BJ (cell line): ENCODE data around the gene CPVL. TPM values are rescaled to one million over a fixed set of nuclear protein-coding genes. Genes with fewer than 3 reads are reported as not detected.

Experiments
- CTCF ChIA-PET: fragments of 350-600 bp; formaldehyde crosslinking; extraction: SDS; loops from one replicate; lab custom pipeline; 2021; ENCODE audit warnings: antibody characterized with exemption, inconsistent platforms; lab: Yijun Ruan, JAX
- POLR2A ChIA-PET: fragments of 300-600 bp; sonication (Branson Sonifier 250); formaldehyde crosslinking; extraction: SDS; loops from one replicate; lab custom pipeline; 2021; ENCODE audit warnings: antibody characterized with exemption; lab: Charles Lee
- DNase-seq: peaks from one replicate; pipeline ENCODE4 v3.0.0-alpha.2; 2011; ENCODE audit warnings: low read depth
- H3K27me3 ChIP-seq: 2 replicates; pipeline ENCODE4 v1.6.0; 2011; ENCODE audit warnings: low read length; ENCODE audit not compliant: control insufficient read depth, insufficient read depth
- H3K36me3 ChIP-seq: 2 replicates; pipeline ENCODE4 v1.5.1; 2011; ENCODE audit warnings: low read length; ENCODE audit not compliant: control insufficient read depth, insufficient read depth
- H3K4me3 ChIP-seq: 2 replicates; pipeline ENCODE4 v1.5.1; 2011; ENCODE audit warnings: low read depth, mild to moderate bottlenecking, control low read depth, low read length
- CTCF ChIP-seq: IDR thresholded peaks from 2 replicates; pipeline ENCODE4 v1.5.1; 2011; ENCODE audit warnings: low read depth, mild to moderate bottlenecking, control low read depth, inconsistent platforms, low read length, moderate library complexity; ENCODE audit not compliant: insufficient read depth
- polyA plus RNA-seq: library from polyadenylated mRNA; depleted of rRNA; stranded (reverse); fragments of >200 nt; gene quantifications from 2 replicates; pipeline ENCODE4 v1.2.3, GENCODE V29; 2011

Gene CPVL
- polyA plus RNA-seq, 1 experiment: not detected

- Histone ChIP-seq H3K4me3 (no peak overlapping the region), H3K27me3 (no peaks in the 10 kb centered on the region), H3K36me3 (no peaks in the 10 kb centered on the region)
- CTCF ChIA-PET: interaction anchor here (0.7 kb wide), 1 partner anchor 8 kb away, joined by 3 read pairs; no protein-coding TSS in a partner anchor
- TF ChIP-seq CTCF: no peak
- no peak for DNase-seq
- POLR2A ChIA-PET: no interaction called here
These were observed 38.3 kb upstream of the CPVL start for GRCh38 chr7:29184599-29184998.

GRCh38 chr7:29179115-29179514 lies 32.8 kb upstream of the CPVL start:
- CTCF ChIA-PET: interaction anchor here (2.4 kb wide), 1 partner anchor 11 kb away, joined by 11 read pairs; no protein-coding TSS in a partner anchor

GRCh38 chr7:29177963-29178600 lies 31.7 kb upstream of the CPVL start:
- CTCF ChIA-PET: interaction anchor here (3.1 kb wide), 1 partner anchor 11 kb away, joined by 12 read pairs; no protein-coding TSS in a partner anchor
- TF ChIP-seq CTCF: no peak
- POLR2A ChIA-PET: no interaction called here
- H3K27me3 ChIP-seq: no peaks in the 10 kb centered on the region
- H3K4me3 ChIP-seq: no peak overlapping the region
- no peak for DNase-seq
- no peaks in the 10 kb centered on the region for H3K36me3 ChIP-seq

More at GRCh38 chr7:29179115-29179514, 32.8 kb upstream of the CPVL start:
- DNase-seq: no peak
- Histone ChIP-seq H3K27me3 (no peaks in the 10 kb centered on the region), H3K36me3 (no peaks in the 10 kb centered on the region), H3K4me3 (no peak overlapping the region)
- POLR2A ChIA-PET: no interaction called here
- TF ChIP-seq CTCF: no peak

GRCh38 chr7:29173458-29173857 lies 27.1 kb upstream of the CPVL start:
- POLR2A ChIA-PET: no interaction called here
- no peak for DNase-seq
- Histone ChIP-seq H3K4me3 (no peak overlapping the region), H3K27me3 (no peaks in the 10 kb centered on the region), H3K36me3 (no peaks in the 10 kb centered on the region)
- no peak for TF ChIP-seq CTCF
- CTCF ChIA-PET: interaction anchor here (1.1 kb wide), 1 partner anchor 17 kb away, joined by 5 read pairs; no protein-coding TSS in a partner anchor

GRCh38 chr7:29170781-29171180 lies 24.4 kb upstream of the CPVL start:
- no peak for DNase-seq
- H3K36me3 ChIP-seq: no peaks in the 10 kb centered on the region
- H3K27me3 ChIP-seq: no peaks in the 10 kb centered on the region
- ChIA-PET POLR2A (no interaction called here), CTCF (interaction anchor here (0.5 kb wide), 1 partner anchor 817 kb away, joined by 4 read pairs; no protein-coding TSS in a partner anchor)
- TF ChIP-seq CTCF: no peak
- H3K4me3 ChIP-seq: no peak overlapping the region
